K562 (cell line): ENCODE data around the gene DAGLB. TPM values are rescaled to one million over a fixed set of nuclear protein-coding genes. Genes with fewer than 3 reads are reported as not detected.

ENCODE experiments used
- ATAC-seq: fragments of 200-7000 bp; cut with Tn5 transposase; 3 replicates; pipeline ENCODE4 v1.9.1; 2020; ENCODE audit warnings: moderate library complexity
- BruUV-seq: library from RNA; stranded (reverse); fragments of 400-500 nt; replicated peaks from 2 replicates; lab custom pipeline; 2021; lab: Mats Ljungman, UMichigan
- CTCF ChIA-PET: fragments of 300-600 bp; formaldehyde crosslinking; extraction: SDS; loops from one replicate; lab custom pipeline; 2021; ENCODE audit warnings: low intra/inter-chr PET ratio; lab: Yijun Ruan, JAX
- POLR2A ChIA-PET: fragments of 300-600, 350-650 bp; sonication (Branson Sonifier 250); formaldehyde crosslinking; extraction: SDS; loops from one replicate; lab custom pipeline; 2021; ENCODE audit warnings: antibody characterized with exemption, inconsistent platforms; lab: Yijun Ruan, JAX
- DNase-seq, 4 experiments: peaks; one replicate each; pipeline versions ENCODE4 v3.0.0 to v3.0.0-alpha.2; 2011 to 2018; ENCODE audit warnings: low spot score in 3 of 4, mixed read lengths in 3 of 4; ENCODE audit errors: extremely low read depth in 1 of 4
- FAIRE-seq: peaks from 2 replicates; lab custom pipeline; 2011; peaks lifted over from hg19 to GRCh38; lab: Jason Lieb, UNC
- H2AFZ ChIP-seq: 2 replicates; pipeline ENCODE4 v1.6.0; 2011; ENCODE audit warnings: low read depth, low read length, control low read depth, inconsistent platforms
- H3K27ac ChIP-seq: fragments of 200-600 bp; 3 replicates; pipeline ENCODE4 v1.8.0; 2011; ENCODE audit warnings: low read depth, mild to moderate bottlenecking, control low read depth, inconsistent platforms, low read length, moderate library complexity, mixed read lengths; ENCODE audit errors: extremely low read depth
- H3K27me3 ChIP-seq, 2 experiments: fragments of 300-600 bp in 1 of 2; 2 replicates in 1 of 2; 3 replicates in 1 of 2; pipeline versions ENCODE4 v1.6.0 to v1.8.0; 2011; ENCODE audit warnings: inconsistent platforms in 2 of 2, low read length in 2 of 2, mild to moderate bottlenecking in 1 of 2, mixed read lengths in 1 of 2, moderate library complexity in 1 of 2; ENCODE audit not compliant: control insufficient read depth in 2 of 2, insufficient read depth in 2 of 2
- H3K36me3 ChIP-seq: fragments of 300-600 bp; 3 replicates; pipeline ENCODE4 v1.8.0; 2011; ENCODE audit warnings: mild to moderate bottlenecking, low read length, inconsistent platforms; ENCODE audit not compliant: control insufficient read depth, insufficient read depth
- H3K4me1 ChIP-seq, 2 experiments: fragments of 200-600 bp in 1 of 2; replicated peaks in 1 of 2; 2 replicates in 1 of 2; 3 replicates in 1 of 2; pipeline versions ENCODE4 v1.5.1 to v1.8.0; 2011; ENCODE audit warnings: inconsistent platforms in 2 of 2, low read length in 2 of 2, mild to moderate bottlenecking in 1 of 2, mixed read lengths in 1 of 2, moderate library complexity in 1 of 2; ENCODE audit not compliant: control insufficient read depth in 2 of 2, insufficient read depth in 2 of 2
- H3K4me2 ChIP-seq: 2 replicates; pipeline ENCODE4 v1.6.1; 2011; ENCODE audit warnings: low read length, control low read depth, inconsistent platforms, mixed read lengths; ENCODE audit not compliant: insufficient read depth
- H3K4me3 ChIP-seq: fragments of 200-600 bp; sonication (generic), shearing (Covaris generic); 2 replicates; pipeline ENCODE4 v1.5.1; 2016; ENCODE audit warnings: control low read depth, inconsistent platforms
- H3K79me2 ChIP-seq: fragments of 200-600 bp; 3 replicates; pipeline ENCODE4 v1.8.0; 2011; ENCODE audit warnings: low read length, inconsistent platforms; ENCODE audit not compliant: control insufficient read depth, insufficient read depth
- H3K9ac ChIP-seq, 2 experiments: 2 replicates each; pipeline versions ENCODE4 v1.6.0 to v1.6.1; 2011; ENCODE audit warnings: low read depth in 2 of 2, low read length in 2 of 2, control low read depth in 1 of 2, inconsistent platforms in 1 of 2, mild to moderate bottlenecking in 1 of 2, mixed read lengths in 1 of 2; ENCODE audit not compliant: insufficient read depth in 1 of 2
- H3K9me1 ChIP-seq: one replicate; pipeline ENCODE4 v1.6.0; 2011; ENCODE audit warnings: inconsistent platforms, mild to moderate bottlenecking, low read length, moderate library complexity; ENCODE audit not compliant: control insufficient read depth, insufficient read depth
- H3K9me3 ChIP-seq: replicated peaks from 2 replicates; pipeline ENCODE4 v1.5.1; 2011; ENCODE audit warnings: low read depth, low read length, inconsistent platforms; ENCODE audit not compliant: control insufficient read depth, insufficient read depth
- H4K20me1 ChIP-seq: replicated peaks from 2 replicates; pipeline ENCODE4 v1.6.1; 2011; ENCODE audit warnings: low read length, inconsistent platforms, mixed read lengths; ENCODE audit not compliant: control insufficient read depth, insufficient read depth
- ARID4B ChIP-seq: sonication (generic); formaldehyde crosslinking; IDR thresholded peaks from 2 replicates; pipeline ENCODE4 v1.8.0; 2022; ENCODE audit warnings: mild to moderate bottlenecking, missing genetic modification reagents
- CEBPZ ChIP-seq: fragments of 150-350 bp; IDR thresholded peaks from 2 replicates; pipeline ENCODE4 v1.6.1; 2014; ENCODE audit warnings: low read depth, mild to moderate bottlenecking, low read length, borderline replicate concordance
- GTF2F1 ChIP-seq: IDR thresholded peaks from 2 replicates; pipeline ENCODE4 v1.6.1; 2011; ENCODE audit warnings: low read depth, low read length, improper control_type of control experiment
- HNRNPUL1 ChIP-seq: fragments of 200-400 bp; formaldehyde crosslinking; IDR thresholded peaks from 2 replicates; pipeline ENCODE4 v1.6.1; 2017; ENCODE audit warnings: low read length
- KLF13 ChIP-seq: fragments of 450-650 bp; IDR thresholded peaks from 2 replicates; pipeline ENCODE4 v1.6.1; 2016; ENCODE audit warnings: missing genetic modification characterization, low read depth, mild to moderate bottlenecking, missing compliant biosample characterization, moderate library complexity, borderline replicate concordance
- NFXL1 ChIP-seq: fragments of 450-650 bp; formaldehyde crosslinking; IDR thresholded peaks from 2 replicates; pipeline ENCODE4 v1.4.0; 2021; ENCODE audit warnings: mild to moderate bottlenecking
- PHF20 ChIP-seq: fragments of 450-650 bp; IDR thresholded peaks from 2 replicates; pipeline ENCODE4 v1.6.1; 2018; ENCODE audit not compliant: partially characterized antibody
- RNF2 ChIP-seq: sonication (generic); IDR thresholded peaks from 2 replicates; pipeline ENCODE4 v1.6.1; 2016
- XRCC3 ChIP-seq: fragments of 450-650 bp; IDR thresholded peaks from 2 replicates; pipeline ENCODE4 v1.6.1; 2017; ENCODE audit warnings: mild to moderate bottlenecking, moderate library complexity
- ZBTB8A ChIP-seq: fragments of 450-650 bp; IDR thresholded peaks from 2 replicates; pipeline ENCODE4 v1.6.1; 2018; ENCODE audit warnings: mild to moderate bottlenecking, moderate library complexity; ENCODE audit not compliant: partially characterized antibody
- ZNF212 ChIP-seq: fragments of 450-650 bp; formaldehyde crosslinking; IDR thresholded peaks from 2 replicates; pipeline ENCODE4 v1.4.0; 2020; ENCODE audit warnings: mild to moderate bottlenecking
- ZNF408 ChIP-seq: fragments of 250-450 bp; sonication (Bioruptor Pico); IDR thresholded peaks from 2 replicates; pipeline ENCODE4 v1.4.0; 2020; ENCODE audit warnings: low read depth, mild to moderate bottlenecking, moderate library complexity
- WGBS: fragments of 100-300 bp; shearing (Covaris generic); methylation state at CpG from one replicate; pipeline ENCODE4 v1.1.6; 2016; ENCODE audit warnings: low coverage, mixed read lengths; ENCODE audit not compliant: insufficient coverage; ENCODE audit errors: missing lambda C conversion rate; 5-methylcytosine and 5-hydroxymethylcytosine counted together
- in situ Hi-C: fragments of 300-500 bp; cut with MboI; formaldehyde crosslinking; loops from 4 replicates; pipeline ENCODE4 v1.15.0; 2018; ENCODE audit warnings: inconsistent platforms, mixed read lengths
- intact Hi-C: fragments of 100-400 bp; cut with micrococcal nuclease; formaldehyde crosslinking; loops from 2 replicates; pipeline ENCODE4 v1.14.2; 2022
- polyA plus RNA-seq, 8 experiments: library from polyadenylated mRNA; depleted of rRNA in 4 of 8; stranded (reverse) in 5 of 8; unstranded in 3 of 8; fragments of >200 nt; fragmentation: Nextera tagmentation in 2 of 8; fragmentation: Illumina TruSeq in 1 of 8; extraction: Ambion mirVana in 2 of 8; extraction: Trizol in 1 of 8; gene quantifications; 2 replicates each; pipeline versions ENCODE4 v1.2.1 to v1.2.3, GENCODE V29; 2011 to 2014; ENCODE audit warnings: inconsistent platforms in 1 of 8, missing spikeins in 1 of 8
- total RNA-seq, 7 experiments: library from RNA; depleted of rRNA in 6 of 7; stranded (reverse); fragments of >200 nt in 6 of 7; fragmentation: Illumina TruSeq in 2 of 7; extraction: Trizol in 2 of 7; gene quantifications; 2 replicates each; pipeline versions ENCODE4 v1.2.1 to v1.2.3, GENCODE V29; 2011 to 2021; ENCODE audit warnings: low replicate concordance in 1 of 7

The DAGLB gene
- total and polyA plus RNA-seq, 9 of the 15 experiments (the other 6 are each of a cell fraction or from before 2014, with no cell fraction given): 0.92 to 16.4 (median 9.3) TPM

DNA sequence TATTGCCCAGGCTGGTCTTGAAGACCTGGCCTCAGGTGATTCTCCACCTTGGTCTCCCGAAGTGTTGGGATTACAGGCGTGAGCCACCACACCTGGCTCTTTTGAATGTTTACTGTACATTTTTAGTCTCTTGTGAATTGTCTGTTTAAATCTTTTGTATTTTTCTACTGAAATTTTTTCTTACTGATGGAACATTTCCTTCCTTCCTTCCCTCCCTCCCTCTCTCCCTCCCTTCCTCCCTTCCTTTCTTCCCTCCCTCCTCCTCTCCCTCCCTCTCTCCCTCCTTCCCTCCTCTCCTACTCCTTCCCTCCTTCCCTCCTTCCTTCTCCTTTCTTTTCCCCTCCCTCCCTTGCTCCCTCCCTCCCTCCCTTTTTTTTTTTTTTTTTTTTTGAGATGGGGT lies 58.0 kb downstream of the DAGLB start (continued):
- TF ChIP-seq CEBPZ: no peak
- TF ChIP-seq XRCC3: no peak
- no peak for TF ChIP-seq NFXL1 (CRISPR knock-in tag)
- no peak for TF ChIP-seq GTF2F1
- no peak for TF ChIP-seq ZNF408 (CRISPR knock-in tag)
- no peak for TF ChIP-seq RNF2
- TF ChIP-seq PHF20: no peak
- TF ChIP-seq ZNF212: no peak
- TF ChIP-seq ZBTB8A: no peak

DNA sequence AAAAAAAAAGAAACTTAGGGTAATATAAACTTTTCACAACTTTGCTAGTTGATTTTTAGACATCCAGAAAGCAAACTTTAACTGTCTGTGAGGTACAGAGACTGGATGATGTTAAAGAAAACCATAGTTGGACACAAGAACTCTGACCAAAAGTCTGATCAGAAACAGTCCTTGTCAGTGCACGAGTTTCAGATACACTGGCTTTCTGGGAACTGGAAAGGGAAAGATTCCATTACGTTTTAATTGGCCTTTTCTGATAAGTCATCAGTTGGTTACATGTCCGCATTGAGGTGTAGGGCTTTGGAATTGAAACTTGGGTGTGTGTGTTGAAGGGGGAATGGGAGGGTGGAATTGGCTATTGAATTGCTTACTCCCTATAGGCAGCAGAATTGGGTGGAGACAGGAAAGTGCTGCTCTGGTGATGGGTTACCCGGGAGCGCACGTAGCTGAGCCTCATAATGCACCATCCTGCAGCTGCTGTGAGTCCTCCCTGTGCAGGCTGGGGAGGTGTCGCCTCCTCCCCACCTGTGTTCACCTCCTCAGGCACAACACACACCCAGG lies 59.9 kb downstream of the DAGLB start:
- ChIA-PET POLR2A (no interaction called here), CTCF (no interaction called here)
- peaks cover 19 to 41% of the 10 kb centered on the region in 2 experiments for H3K4me1 ChIP-seq
- H3K4me2 ChIP-seq: no peak overlapping the region
- no peak overlapping the region for H3K27ac ChIP-seq
- BruUV-seq: TSS peak; percentile 15
- DNase-seq: no peak
- H3K9ac ChIP-seq: no peak overlapping the region
- 78% methylated on average over 7 of the region's 7 CpGs for WGBS
- intact Hi-C loops (no loop called here), in situ Hi-C loops (no loop called here)
- H3K9me1 ChIP-seq: no peaks in the 10 kb centered on the region
- no peaks in the 10 kb centered on the region for H3K9me3 ChIP-seq
- H3K79me2 ChIP-seq: peaks cover 89% of the 10 kb centered on the region
- FAIRE-seq: no peak
- no peak for ATAC-seq
- H4K20me1 ChIP-seq: peaks cover 17% of the 10 kb centered on the region
- H2AFZ ChIP-seq: no peak overlapping the region
- no peak overlapping the region for H3K4me3 ChIP-seq
- peaks cover 61% of the 10 kb centered on the region for H3K36me3 ChIP-seq
- H3K27me3 ChIP-seq: no peaks in the 10 kb centered on the region
- TF ChIP-seq ARID4B (no peak), HNRNPUL1 (0 out of 2 replicates have a peak, but pooled peaks have one; percentile 31), KLF13 (tag) (no peak)
- TF ChIP-seq, all 486 proteins: peak for 1
